Umbilical cord (tissue), 2 donors: ENCODE results near the gene TMCO2. TPM values are rescaled to one million over a fixed set of nuclear protein-coding genes. Genes with fewer than 3 reads are reported as not detected.

Experiments used
- DNase-seq: peaks from one replicate; pipeline ENCODE4 v3.0.0-alpha.2; 2015; ENCODE audit warnings: low spot score
- total RNA-seq: library from RNA; depleted of rRNA; stranded (reverse); fragments of >200 nt; gene quantifications from one replicate; pipeline ENCODE4 v1.2.3, GENCODE V29; 2014; ENCODE audit warnings: low replicate concordance; ENCODE audit not compliant: insufficient read depth

The TMCO2 gene
- total RNA-seq, 1 donor from 2014 or later, result not detected

GRCh38 chr1:40257688-40258444, 10.1 kb downstream of the TMCO2 start, which contains the start of gene ZMPSTE24:
TSS of gene ZMPSTE24 (plus strand) at chr1:40258236. CDS start at chr1:40258272, 36 bp downstream.
- DNase-seq, result peak; percentile 98

- DNase-seq, result peak; percentile 38
These were observed 10.7 kb downstream of the TMCO2 start for GRCh38 chr1:40258445-40258769.

DNA sequence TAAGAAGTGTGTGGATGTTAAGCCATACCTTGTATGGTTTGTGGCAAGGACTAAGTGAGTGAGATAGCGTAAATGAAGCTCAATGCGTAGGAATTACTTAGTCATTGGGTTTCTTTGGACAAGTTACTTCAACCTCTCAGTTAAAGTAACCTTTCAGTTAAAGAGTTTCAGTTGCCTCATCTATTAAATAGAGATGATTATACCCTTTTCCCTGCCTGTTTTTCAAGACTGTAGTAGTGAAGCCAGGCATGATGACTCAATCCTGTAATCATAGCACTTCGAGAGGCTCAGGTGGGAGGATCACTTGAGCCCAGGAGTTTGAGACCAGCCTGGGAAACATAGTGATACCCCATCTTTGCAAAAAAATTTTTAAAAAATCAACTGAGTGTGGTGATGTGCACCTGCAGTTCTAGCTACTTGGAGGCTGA, 16.6 kb downstream of the TMCO2 start:
- no peak for DNase-seq

- no peak for DNase-seq
These were observed 17.6 kb downstream of the TMCO2 start for GRCh38 chr1:40265298-40265697.

DNA sequence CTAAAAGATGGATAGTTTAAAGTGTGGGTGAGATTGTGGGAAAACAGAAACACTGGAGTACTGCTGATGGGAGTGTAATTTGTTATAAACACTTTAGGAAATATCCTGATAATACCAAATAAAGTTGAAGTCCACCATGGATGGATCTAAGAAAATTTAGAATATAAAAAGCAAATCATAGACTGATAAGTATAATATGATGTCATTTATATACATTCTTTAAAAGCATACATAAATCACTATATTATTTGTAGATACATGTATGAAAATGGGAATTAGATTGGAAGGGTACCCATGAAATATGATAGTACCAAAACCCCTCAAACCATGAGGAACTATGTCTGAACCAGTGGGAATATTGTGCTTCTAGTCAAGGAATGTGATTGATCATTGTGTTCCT, 18.2 kb downstream of the TMCO2 start:
- DNase-seq, result no peak

GRCh38 chr1:40266786-40267535, 19.2 kb downstream of the TMCO2 start:
- DNase-seq, result no peak

- peak; percentile 77 for DNase-seq
These were observed 20.0 kb downstream of the TMCO2 start for GRCh38 chr1:40267767-40268187.

DNA sequence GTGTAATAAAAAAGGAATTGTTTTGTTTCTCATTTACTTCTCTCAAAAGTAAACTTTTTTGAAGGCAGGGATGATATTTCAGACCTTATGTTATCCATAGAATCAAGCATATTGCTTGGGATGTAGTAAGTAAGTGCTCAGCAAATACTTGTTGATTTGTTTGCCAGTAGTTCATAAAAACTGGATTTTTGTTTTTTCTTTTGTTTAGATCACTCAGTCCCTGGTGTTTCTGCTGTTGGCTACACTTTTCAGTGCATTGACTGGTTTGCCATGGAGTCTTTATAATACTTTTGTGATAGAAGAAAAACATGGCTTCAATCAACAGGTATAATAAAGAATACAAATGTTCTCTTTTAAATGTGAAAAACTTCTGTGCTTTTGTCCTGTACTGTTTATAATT, 20.5 kb downstream of the TMCO2 start:
- no peak for DNase-seq

DNA sequence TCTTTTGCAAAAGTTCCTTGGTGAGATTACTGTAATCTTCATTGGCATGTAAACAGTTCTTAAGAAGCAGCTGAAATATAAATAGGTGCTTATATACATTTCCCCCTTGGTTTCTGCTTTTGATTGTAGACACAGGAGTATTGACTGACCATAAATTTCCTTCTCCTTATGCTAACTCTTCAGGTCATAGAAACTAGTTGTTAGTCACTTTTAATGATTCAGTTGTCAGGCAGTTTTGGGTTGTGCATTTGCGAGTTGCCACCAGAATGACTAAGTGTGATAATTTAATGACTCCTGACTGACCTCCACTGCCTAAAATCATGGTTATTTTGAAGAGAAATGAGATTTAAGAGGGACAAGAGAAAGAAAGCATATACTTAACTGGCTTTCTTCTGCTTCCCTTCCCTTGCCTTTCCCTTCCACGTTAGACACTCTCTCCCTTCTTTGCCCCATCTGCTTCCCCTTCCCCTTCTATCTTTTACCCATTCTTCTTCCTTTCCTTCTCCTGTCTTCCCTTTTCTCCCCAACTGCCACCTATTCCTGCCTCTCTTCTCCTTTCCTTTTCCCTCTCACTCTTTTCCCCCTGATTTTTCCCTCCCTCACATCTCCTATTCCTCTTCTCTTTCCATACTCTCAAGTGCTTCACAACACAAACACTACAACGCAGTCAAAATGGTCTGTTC, 22.6 kb downstream of the TMCO2 start:
- DNase-seq, result no peak

DNA sequence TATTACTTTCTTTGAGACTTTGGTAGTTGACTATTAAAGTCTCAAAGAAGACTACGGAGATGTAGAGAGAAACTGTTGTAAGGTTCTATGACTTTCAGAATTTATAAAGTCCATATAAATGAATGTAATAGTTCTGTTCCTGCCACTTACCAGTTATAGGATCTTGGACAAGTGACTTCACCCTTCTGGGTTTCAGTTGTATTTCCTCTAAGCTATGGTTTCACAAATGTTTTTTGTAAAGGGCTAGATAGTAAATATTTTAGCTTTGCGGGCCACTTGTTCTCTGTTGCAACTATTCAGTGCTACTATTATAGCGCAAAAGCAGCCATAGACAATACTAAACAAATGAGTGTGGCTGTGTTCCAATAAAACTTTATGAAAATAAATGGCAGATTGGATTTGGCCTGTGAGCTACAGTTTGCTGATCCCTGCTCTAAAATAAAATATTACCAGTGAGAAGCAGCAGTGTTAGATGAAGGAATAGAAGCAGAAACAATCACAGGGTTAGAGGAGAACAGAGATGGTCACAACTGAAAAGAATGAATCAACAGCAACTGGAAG, 25.0 kb downstream of the TMCO2 start:
- DNase-seq, result no peak

GRCh38 chr1:40273547-40274166, 25.9 kb downstream of the TMCO2 start:
- DNase-seq, result no peak

DNA sequence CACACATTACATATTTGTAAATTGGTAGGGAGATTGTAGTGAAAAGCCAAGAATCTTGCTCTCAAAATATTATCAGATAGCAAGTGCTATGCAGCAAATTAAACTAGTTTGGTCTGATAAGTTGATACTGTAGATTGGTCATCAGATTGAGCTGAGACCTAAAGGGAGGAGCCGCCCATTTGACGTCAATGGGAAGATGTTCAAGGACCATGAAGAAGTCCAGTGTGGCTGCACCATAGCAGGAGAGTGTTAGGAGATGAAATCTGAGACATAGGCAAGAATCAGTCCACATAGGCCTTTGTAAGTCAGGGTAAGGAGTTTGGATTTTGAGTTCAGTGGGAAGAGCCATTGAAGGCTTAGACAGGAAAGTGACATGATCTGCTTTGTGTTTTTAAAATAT, 26.6 kb downstream of the TMCO2 start:
- DNase-seq, result no peak

DNA sequence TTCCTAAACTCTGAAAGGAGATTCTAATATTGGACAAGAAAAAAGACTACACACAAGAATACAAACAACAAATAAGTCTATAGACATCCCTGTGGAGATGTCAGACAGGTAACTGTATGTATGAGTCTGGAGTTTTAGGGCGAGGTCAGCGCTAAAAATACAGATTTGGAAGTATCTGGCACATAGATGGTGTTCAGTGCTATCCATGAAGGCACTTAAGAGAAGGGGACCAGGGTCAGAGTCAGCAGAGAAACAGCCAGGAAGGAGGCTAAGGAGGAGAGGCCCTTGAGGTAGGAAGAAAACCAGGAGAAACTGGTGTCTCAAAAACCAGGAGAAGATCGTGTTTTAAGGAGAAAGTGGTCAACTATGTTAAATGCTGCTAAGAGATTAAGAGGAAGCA, 28.4 kb downstream of the TMCO2 start:
- DNase-seq, result no peak

DNA sequence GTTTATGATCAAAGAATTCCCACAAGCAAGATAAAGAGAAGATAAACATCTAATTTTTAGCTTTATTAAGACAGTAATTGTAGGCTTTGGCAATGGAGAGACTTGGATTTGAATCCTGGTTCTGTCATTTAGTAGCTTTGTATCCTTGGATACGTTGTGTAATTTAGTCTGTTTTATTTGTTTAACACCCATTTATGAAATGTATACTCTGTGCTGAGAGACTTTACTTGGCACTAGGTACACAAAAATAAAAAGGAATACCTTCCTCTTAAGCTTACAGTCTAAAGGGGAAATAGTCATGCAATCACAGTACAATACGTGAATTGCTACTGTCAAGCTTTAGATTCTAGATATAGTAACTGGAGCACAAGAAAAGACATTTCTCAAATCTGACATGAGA, 34.1 kb downstream of the TMCO2 start:
- DNase-seq, result no peak

DNA sequence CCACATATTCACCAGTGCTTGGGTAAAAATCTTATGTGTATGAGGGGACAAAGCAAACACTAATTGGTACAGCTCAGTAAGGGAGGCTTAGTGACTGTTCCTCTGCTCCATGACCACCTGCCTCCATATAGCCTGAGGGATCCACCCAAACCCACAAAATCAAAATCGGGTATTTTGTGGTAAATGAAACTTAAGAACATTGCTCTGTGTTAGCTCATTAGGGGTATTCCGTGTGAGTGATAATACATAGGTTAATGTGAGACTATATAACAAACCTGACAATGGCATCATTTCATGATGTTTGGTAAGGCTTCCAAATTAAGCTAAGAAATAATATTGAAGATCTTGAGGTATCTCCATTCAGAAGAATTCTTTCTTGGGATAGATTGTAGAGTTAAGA, 43.6 kb downstream of the TMCO2 start:
- DNase-seq, result no peak

DNA sequence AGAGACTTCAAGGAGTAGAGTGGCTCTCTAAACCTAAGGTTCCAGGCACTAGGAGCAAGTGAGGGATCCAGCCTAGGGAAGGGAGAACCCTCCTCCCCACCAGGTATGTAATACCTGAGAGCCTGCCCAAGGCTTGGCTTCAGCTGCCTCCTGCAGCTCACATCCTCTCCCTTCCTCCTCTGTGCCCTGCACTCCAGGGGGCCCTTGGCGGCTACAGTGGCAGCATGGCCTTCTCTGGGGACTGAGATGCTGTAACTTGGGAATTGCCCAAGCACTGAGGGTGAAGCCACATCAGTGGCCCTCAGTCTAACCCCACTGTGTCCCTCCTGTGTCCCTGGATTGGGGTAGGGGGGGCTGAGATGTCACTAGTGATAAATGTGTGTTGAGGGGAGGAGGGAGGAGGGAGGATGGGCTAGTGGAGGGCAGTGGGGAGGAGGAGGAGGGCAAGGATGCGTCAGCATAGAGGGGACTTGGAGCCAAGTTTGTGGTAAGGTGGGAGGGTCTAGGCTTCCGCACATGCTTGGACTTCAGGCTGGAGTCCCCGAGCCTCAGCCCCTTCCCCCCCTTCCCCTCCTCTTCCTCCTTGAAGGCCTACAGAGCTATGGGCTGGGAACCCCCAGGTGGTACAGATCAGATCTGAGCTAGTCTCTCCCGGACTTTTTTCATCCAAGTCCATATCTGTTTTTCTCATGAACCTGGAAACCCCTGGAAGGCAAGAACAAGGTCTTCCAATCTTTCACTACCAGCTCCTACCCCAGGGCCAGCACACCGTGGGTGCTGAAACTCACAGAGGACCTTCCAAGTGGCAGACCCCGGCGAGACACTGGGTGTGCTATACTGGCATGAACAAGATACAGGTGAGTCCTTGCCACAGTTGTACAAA, 51.9 kb downstream of the TMCO2 start:
- DNase-seq, result no peak

- DNase-seq, result no peak
These were observed 52.5 kb downstream of the TMCO2 start for GRCh38 chr1:40300249-40300567.

DNA sequence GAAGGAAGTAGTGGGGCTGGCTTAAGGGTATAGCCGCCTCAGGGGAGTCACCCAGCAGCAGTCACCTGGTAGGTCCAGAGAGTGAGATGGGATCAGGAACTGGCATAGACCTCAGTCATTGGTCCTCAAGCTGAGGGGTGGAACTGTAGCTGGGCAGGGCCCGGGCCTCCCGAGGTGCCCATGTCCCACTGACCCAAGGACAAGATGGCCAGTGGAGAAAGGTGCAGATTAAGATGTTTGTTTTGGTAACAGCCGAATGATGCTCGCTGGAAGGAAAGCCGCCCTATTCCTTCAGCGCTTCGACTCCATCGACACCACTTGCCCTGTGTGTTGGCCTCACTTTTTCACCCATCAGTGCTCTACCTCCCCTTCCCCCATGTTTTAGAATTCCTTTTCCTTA, 52.9 kb downstream of the TMCO2 start:
- no peak for DNase-seq

DNA sequence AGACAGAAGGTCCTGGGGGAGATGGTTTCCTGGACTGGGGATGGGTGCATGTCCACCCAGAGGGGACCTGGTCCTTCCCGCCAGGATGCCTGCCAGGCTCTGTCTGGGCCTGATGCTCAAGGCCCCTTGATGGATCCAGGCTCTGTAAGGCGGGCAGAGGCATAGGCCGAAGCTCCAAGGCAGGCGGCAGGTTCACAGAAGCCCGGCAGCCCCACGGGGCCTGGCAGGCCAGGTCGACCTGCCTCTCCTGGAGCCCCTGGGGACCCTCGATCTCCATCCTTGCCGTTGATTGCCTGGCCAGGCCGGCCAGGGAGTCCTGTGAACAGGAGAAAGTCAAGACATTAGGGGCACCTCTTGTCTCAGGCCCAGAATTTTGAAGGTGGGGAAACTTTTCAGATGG, 53.3 kb downstream of the TMCO2 start:
- DNase-seq, result no peak
